Umbilical cord (tissue), 2 donors: Measurements from ENCODE around the gene ERRFI1. TPM values are rescaled to one million over a fixed set of nuclear protein-coding genes. Genes with fewer than 3 reads are reported as not detected.

Source experiments
- DNase-seq: peaks from one replicate; pipeline ENCODE4 v3.0.0-alpha.2; 2015; ENCODE audit warnings: low spot score
- total RNA-seq: library from RNA; depleted of rRNA; stranded (reverse); fragments of >200 nt; gene quantifications from one replicate; pipeline ENCODE4 v1.2.3, GENCODE V29; 2014; ENCODE audit warnings: low replicate concordance; ENCODE audit not compliant: insufficient read depth

ERRFI1 gene
- total RNA-seq, 1 donor from 2014 or later = 81.6 TPM

GRCh38 chr1:8004113-8004802 lies 21.9 kb downstream of the ERRFI1 start:
- no peak for DNase-seq

GRCh38 chr1:8003438-8004112 lies 22.5 kb downstream of the ERRFI1 start:
- no peak for DNase-seq

- no peak for DNase-seq
Observed at GRCh38 chr1:8002921-8003320, 23.2 kb downstream of the ERRFI1 start.

GRCh38 chr1:8002329-8002910 lies 23.7 kb downstream of the ERRFI1 start:
- DNase-seq = no peak

- no peak for DNase-seq
Observed at GRCh38 chr1:7995437-7995836, 30.7 kb downstream of the ERRFI1 start.

- DNase-seq = no peak
Observed at GRCh38 chr1:7994827-7995226, 31.3 kb downstream of the ERRFI1 start.

GRCh38 chr1:7993593-7994479 lies 32.3 kb downstream of the ERRFI1 start:
- no peak for DNase-seq

- DNase-seq = no peak
Observed at GRCh38 chr1:7992885-7993284, 33.2 kb downstream of the ERRFI1 start.

- no peak for DNase-seq
Observed at GRCh38 chr1:7991504-7992440, 34.3 kb downstream of the ERRFI1 start.

GRCh38 chr1:7989762-7990428 lies 36.2 kb downstream of the ERRFI1 start:
- no peak for DNase-seq

- DNase-seq = no peak
Observed at GRCh38 chr1:7988576-7988975, 37.5 kb downstream of the ERRFI1 start.

- no peak for DNase-seq
Observed at GRCh38 chr1:7987528-7987927, 38.6 kb downstream of the ERRFI1 start.

GRCh38 chr1:7985851-7986612 lies 40.1 kb downstream of the ERRFI1 start:
- no peak for DNase-seq

GRCh38 chr1:7984811-7985210 lies 41.3 kb downstream of the ERRFI1 start:
- no peak for DNase-seq

GRCh38 chr1:7983086-7983778 lies 42.9 kb downstream of the ERRFI1 start:
- DNase-seq = no peak

GRCh38 chr1:7980984-7981383 lies 45.1 kb downstream of the ERRFI1 start:
- DNase-seq = no peak

GRCh38 chr1:7975212-7975865 lies 50.8 kb downstream of the ERRFI1 start:
- DNase-seq = peak; percentile 41

GRCh38 chr1:7973086-7973485 lies 53.0 kb downstream of the ERRFI1 start:
- DNase-seq = no peak
